ENCODE results near the gene PCBP3.

GRCh38 chr21:45941338-45941710 lies 297.8 kb downstream of the PCBP3 start:
- TF ChIP-seq, protein P1, sequence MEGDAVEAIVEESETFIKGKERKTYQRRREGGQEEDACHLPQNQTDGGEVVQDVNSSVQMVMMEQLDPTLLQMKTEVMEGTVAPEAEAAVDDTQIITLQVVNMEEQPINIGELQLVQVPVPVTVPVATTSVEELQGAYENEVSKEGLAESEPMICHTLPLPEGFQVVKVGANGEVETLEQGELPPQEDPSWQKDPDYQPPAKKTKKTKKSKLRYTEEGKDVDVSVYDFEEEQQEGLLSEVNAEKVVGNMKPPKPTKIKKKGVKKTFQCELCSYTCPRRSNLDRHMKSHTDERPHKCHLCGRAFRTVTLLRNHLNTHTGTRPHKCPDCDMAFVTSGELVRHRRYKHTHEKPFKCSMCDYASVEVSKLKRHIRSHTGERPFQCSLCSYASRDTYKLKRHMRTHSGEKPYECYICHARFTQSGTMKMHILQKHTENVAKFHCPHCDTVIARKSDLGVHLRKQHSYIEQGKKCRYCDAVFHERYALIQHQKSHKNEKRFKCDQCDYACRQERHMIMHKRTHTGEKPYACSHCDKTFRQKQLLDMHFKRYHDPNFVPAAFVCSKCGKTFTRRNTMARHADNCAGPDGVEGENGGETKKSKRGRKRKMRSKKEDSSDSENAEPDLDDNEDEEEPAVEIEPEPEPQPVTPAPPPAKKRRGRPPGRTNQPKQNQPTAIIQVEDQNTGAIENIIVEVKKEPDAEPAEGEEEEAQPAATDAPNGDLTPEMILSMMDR (IDR thresholded peaks at IDR 0.05; ENCODE audit: low read depth, low read length) = no peak
- TF ChIP-seq POLR2A (IDR thresholded peaks at IDR 0.05; ENCODE audit: extremely low read depth, insufficient read length) = no peak
- no peak for TF ChIP-seq MAX (IDR thresholded peaks at IDR 0.05; ENCODE audit: low read depth, low read length)
